Fibroblast of pulmonary artery (primary cell): ENCODE results near the gene THOC6.

Experiments used
- DNase-seq: peaks from one replicate; pipeline ENCODE4 v3.0.0-alpha.2; 2010; ENCODE audit warnings: low read depth
- H3K4me3 ChIP-seq: replicated peaks from 2 replicates; pipeline ENCODE4 v1.5.1; 2011; ENCODE audit warnings: low read depth, mild to moderate bottlenecking, control low read depth, low read length, moderate library complexity
- TF ChIP-seq, protein P1 (sequence below): IDR thresholded peaks from 2 replicates; pipeline ENCODE4 v1.5.1; 2011; ENCODE audit warnings: mild to moderate bottlenecking, control low read depth, low read length, inconsistent platforms; ENCODE audit errors: missing control alignments

THOC6 gene

DNA sequence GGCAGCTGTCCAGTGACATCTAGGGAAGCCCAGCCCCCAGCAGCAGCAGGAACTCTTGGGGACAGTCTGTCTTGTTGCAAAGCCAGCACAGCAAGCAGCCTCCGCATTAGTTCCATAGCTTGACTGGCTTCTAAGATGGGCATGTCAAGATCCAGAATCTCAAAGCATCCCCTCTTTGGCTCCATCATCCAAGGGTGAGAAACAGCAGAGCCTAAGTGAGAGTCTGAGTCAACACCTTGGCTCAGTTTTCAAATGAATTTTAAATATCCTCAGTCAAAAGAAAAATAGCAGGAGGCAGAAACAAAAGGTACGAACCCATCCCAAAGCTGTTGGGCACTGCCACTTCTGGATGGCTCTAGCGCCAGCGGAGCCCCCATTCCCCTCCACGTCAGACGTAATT lies 8.9 kb upstream of the THOC6 start:
- no peak for DNase-seq
- TF ChIP-seq, protein P1, sequence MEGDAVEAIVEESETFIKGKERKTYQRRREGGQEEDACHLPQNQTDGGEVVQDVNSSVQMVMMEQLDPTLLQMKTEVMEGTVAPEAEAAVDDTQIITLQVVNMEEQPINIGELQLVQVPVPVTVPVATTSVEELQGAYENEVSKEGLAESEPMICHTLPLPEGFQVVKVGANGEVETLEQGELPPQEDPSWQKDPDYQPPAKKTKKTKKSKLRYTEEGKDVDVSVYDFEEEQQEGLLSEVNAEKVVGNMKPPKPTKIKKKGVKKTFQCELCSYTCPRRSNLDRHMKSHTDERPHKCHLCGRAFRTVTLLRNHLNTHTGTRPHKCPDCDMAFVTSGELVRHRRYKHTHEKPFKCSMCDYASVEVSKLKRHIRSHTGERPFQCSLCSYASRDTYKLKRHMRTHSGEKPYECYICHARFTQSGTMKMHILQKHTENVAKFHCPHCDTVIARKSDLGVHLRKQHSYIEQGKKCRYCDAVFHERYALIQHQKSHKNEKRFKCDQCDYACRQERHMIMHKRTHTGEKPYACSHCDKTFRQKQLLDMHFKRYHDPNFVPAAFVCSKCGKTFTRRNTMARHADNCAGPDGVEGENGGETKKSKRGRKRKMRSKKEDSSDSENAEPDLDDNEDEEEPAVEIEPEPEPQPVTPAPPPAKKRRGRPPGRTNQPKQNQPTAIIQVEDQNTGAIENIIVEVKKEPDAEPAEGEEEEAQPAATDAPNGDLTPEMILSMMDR = no peak
- H3K4me3 ChIP-seq = no peak overlapping the region

DNA sequence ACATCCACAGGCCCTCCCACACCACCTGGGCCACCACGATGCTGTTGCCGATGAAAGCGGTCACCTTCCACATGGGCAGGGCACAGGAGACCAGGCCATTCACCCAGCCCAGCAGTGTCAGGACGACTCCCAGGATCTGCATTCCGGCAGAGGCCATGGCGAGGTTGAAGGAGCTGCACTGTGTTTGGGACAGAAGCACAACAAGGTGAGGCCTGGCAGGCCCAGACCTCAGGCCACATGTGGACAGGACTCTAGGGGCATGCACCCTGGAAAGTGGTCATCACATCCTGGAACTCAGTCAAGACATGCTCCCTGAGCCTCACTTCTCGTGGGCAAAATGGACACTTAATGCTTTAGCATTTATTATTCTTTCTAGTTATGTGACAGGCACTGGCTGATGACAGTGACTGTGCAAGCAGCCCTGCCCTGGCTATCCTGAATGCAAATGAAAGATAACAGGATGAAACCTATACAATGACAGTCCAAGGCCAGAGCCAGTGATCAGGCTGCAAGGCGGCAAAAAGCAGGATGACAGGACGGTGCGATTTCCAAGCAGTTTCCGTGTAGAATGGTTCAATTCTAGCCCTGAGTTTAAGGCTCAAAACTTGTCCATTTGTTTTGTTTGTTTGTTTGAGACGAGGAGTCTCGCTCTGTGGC lies 7.8 kb upstream of the THOC6 start:
- DNase-seq = no peak
- H3K4me3 ChIP-seq = no peak overlapping the region
- TF ChIP-seq, protein P1 = no peak

DNA sequence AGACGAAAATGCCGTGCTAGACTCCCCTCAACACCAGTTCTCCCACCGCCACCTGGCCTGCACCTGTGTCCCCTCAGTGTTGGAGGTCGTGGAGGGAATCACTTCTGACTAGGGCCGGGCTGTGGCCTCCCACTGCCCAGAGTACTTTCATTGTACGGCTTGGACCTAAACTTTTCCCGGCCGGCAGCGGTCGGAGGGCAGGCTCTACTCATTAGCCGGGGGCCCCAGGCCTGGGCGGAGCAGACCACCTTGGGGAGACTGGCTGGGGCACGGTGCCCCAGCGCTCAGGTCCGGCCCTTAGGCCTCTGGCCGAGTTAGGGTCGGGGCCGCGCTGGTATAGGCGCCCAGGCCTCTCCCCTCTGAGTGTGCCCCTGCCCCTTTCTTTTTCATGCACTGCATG lies 6.5 kb upstream of the THOC6 start:
- TF ChIP-seq, protein P1 = no peak
- no peak for DNase-seq
- H3K4me3 ChIP-seq = no peak overlapping the region

DNA sequence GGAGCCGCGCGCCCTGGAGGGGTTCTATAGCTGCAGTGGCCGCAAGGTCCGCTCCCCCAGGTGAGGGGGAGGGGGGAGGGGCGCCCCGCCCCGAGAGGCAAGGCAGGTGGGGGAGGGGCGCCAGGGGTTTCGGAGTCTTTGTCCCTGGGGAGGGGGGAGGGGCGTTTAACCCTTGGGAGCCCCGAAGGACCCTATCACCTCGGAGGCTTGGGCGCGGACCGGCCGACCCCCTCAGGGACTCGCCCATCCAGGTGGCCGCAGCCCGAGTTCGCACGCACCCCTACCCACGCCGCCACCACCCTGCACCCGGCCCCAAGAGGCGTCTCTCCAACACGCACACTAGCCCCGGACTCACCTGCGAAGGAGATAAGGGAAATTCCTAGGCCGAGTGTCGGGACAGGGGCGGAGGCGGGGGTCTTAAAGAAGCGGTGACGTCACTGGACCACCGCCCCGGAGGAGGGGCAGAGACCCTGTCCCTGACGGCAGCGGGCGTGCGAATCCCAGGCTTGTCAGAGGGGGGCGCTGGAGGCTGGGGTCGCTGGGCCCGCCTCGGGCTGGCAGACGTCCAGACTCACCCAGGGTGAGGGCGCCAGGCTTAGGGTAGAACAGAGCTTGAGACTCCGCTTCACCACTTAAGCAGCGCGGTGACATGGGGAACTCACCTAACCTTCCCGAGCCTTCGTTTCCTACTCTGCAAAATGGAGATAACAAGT lies 5.9 kb upstream of the THOC6 start, which contains the start of gene CLDN6:
TSS of gene CLDN6 (minus strand) at position 390 of the 713 bp plus-strand sequence. CDS start 2,162 bp downstream, outside the sequence.
- TF ChIP-seq, protein P1 = peak; percentile 7
- H3K4me3 ChIP-seq = no peak within 1 kb of the TSS
- DNase-seq = no peak

DNA sequence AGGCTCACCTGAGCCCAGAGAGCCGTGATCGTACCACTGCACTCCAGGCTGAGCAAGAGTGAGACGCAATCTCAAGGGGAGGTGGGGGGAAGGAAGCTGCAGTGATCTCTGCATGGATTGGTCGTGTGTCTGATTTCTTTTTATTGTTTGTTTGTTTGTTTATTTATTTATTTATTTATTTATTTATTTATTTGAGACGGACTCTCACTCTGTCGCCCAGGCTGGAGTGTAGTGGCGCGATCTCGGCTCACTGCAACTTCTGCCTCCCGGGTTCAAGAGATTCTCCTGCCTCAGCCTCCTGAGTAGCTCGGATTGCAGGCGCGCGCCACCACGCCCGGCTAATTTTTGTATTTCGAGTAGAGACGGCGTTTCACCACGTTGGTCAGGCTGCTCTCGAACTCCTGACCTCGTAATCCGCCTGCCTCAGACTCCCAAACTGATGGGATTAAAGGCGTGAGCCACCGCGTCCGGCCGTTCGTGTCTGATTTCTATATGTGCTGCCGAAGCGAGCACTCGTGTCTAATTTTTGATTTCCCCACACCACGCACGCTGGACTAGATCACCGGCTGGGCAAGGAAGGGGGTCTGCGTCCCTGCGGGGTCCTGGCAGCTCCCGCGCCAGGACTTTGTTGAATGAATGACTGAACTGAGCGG lies 4.1 kb upstream of the THOC6 start:
- TF ChIP-seq, protein P1 = no peak
- DNase-seq = no peak
- peak overlapping the region; percentile 80 for H3K4me3 ChIP-seq

DNA sequence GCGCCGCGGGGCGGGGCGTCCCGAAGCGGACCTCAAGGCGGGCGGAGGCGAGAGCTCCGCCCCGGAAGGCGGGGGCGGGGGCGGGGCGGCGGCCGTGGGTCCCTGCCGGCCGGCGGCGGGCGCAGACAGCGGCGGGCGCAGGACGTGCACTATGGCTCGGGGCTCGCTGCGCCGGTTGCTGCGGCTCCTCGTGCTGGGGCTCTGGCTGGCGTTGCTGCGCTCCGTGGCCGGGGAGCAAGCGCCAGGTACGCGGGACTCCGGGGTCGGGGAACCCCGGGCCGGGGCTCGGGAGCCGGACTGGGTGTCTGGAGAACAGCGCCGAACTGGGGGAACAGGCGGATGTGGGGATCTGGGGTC lies 3.6 kb upstream of the THOC6 start, which contains the start of gene TNFRSF12A:
TSS of gene TNFRSF12A (plus strand) at position 122 of the 357 bp plus-strand sequence. CDS start at position 152, 30 bp downstream.
- peak; percentile 65 for DNase-seq
- TF ChIP-seq, protein P1 = no peak
- H3K4me3 ChIP-seq = peak within 1 kb of the TSS; percentile 80
